Activated CD8-positive, alpha-beta memory T cell treated with anti-CD3 and anti-CD28 coated beads, Interleukin-2, amount 50 U/mL, for 4 hours (primary cell): ENCODE results near the gene WDR88.
"Not testable (repeated sequence)": the region's sequence is repeated elsewhere in the genome, so short reads cannot be mapped to it uniquely, and the experiment has no call there.

Experiments used
- DNase-seq: peaks from one replicate; pipeline ENCODE4 v3.0.0-alpha.2; 2020

The WDR88 gene

GRCh38 chr19:33214596-33214995 lies 82.7 kb downstream of the WDR88 start:
- DNase-seq: no peak

- no peak for DNase-seq
These were observed 83.7 kb downstream of the WDR88 start for GRCh38 chr19:33215438-33216197.

- DNase-seq: no peak
These were observed 84.4 kb downstream of the WDR88 start for GRCh38 chr19:33216198-33216830.

GRCh38 chr19:33217881-33218280 lies 86.0 kb downstream of the WDR88 start:
- DNase-seq: no peak

GRCh38 chr19:33219261-33219815 lies 87.4 kb downstream of the WDR88 start:
- DNase-seq: no peak

- no peak for DNase-seq
These were observed 88.2 kb downstream of the WDR88 start for GRCh38 chr19:33220115-33220514.

- no peak for DNase-seq
These were observed 88.8 kb downstream of the WDR88 start for GRCh38 chr19:33220735-33221134.

- no peak for DNase-seq
These were observed 89.7 kb downstream of the WDR88 start for GRCh38 chr19:33221638-33222037.

GRCh38 chr19:33222255-33222654 lies 90.3 kb downstream of the WDR88 start:
- DNase-seq: not testable (repeated sequence)

- no peak for DNase-seq
These were observed 93.0 kb downstream of the WDR88 start for GRCh38 chr19:33224694-33225457.
